Thyroid gland (tissue), 4 donors: ENCODE measurements around the gene RGS9. TPM values are rescaled to one million over a fixed set of nuclear protein-coding genes. Genes with fewer than 3 reads are reported as not detected.

Source experiments
- DNase-seq, 2 donors: peaks; one replicate each; pipeline ENCODE4 v3.0.0-alpha.2; 2019
- H3K27ac ChIP-seq, 3 donors: fragments of 200-600 bp; sonication (generic); 1 replicate in 2 of 3; 2 replicates in 1 of 3; pipeline ENCODE4 v1.5.1; 2016 to 2019; ENCODE audit warnings: mild to moderate bottlenecking in 1 of 3, moderate library complexity in 1 of 3
- H3K27me3 ChIP-seq: fragments of 200-600 bp; sonication (generic); one replicate; pipeline ENCODE4 v1.5.1; 2019
- H3K36me3 ChIP-seq, 2 donors: fragments of 200-600 bp; sonication (generic); one replicate each; pipeline ENCODE4 v1.5.1; 2016 to 2019
- H3K4me1 ChIP-seq, 2 donors: fragments of 200-600 bp; sonication (generic); one replicate each; pipeline ENCODE4 v1.5.1; 2017 to 2019
- H3K4me3 ChIP-seq, 3 donors: fragments of 200-600 bp; sonication (generic); replicated peaks in 1 of 3; 1 replicate in 2 of 3; 2 replicates in 1 of 3; pipeline ENCODE4 v1.5.1; 2016; ENCODE audit warnings: mild to moderate bottlenecking in 1 of 3
- H3K9me3 ChIP-seq: fragments of 200-600 bp; sonication (generic); one replicate; pipeline ENCODE4 v1.5.1; 2017
- CTCF ChIP-seq, 6 experiments: fragments of 200-600 bp in 3 of 6; fragments of 450-650 bp in 3 of 6; sonication (generic) in 3 of 6; IDR thresholded peaks; one replicate each; pipeline ENCODE4 v1.5.1; 2016 to 2019; ENCODE audit warnings: antibody characterized with exemption in 6 of 6, mild to moderate bottlenecking in 2 of 6, inconsistent platforms in 1 of 6, moderate library complexity in 1 of 6
- POLR2A ChIP-seq, 2 donors: fragments of 450-650 bp; IDR thresholded peaks; one replicate each; pipeline ENCODE4 v1.6.1; 2017; ENCODE audit warnings: antibody characterized with exemption in 2 of 2, mild to moderate bottlenecking in 2 of 2, moderate library complexity in 1 of 2
- WGBS, 2 donors: methylation state at CpG; one replicate each; pipeline ENCODE4 v1.1.5; 2017; 5-methylcytosine and 5-hydroxymethylcytosine counted together
- intact Hi-C: fragments of 100-400 bp; cut with DNase I; formaldehyde crosslinking; loops from one replicate; pipeline ENCODE4 v1.15.1; 2023
- total RNA-seq, 4 donors: library from RNA; depleted of rRNA; stranded (reverse); fragments of >200 nt; gene quantifications; one replicate each; pipeline ENCODE4 v1.2.3, GENCODE V29; 2016

RGS9 gene
- total RNA-seq, 4 donors from 2014 or later: 6.0 to 15.5 (median 6.7) TPM

GRCh38 chr17:65261682-65262636 lies 124.8 kb downstream of the RGS9 start:
- intact Hi-C loops: no loop called here
- Histone ChIP-seq H3K27ac (no peak overlapping the region), H3K9me3 (no peaks in the 10 kb centered on the region), H3K27me3 (no peaks in the 10 kb centered on the region), H3K4me3 (no peak overlapping the region), H3K4me1 (no peaks in the 10 kb centered on the region), H3K36me3 (no peaks in the 10 kb centered on the region)
- TF ChIP-seq CTCF (IDR thresholded peaks at IDR 0.05): no peak
- TF ChIP-seq POLR2A (IDR thresholded peaks at IDR 0.05): no peak
- WGBS, 2 donors: 63 to 75% methylated on average over 8 of the region's 8 CpGs
- DNase-seq: no peak

- DNase-seq: no peak
- no peak for TF ChIP-seq POLR2A (IDR thresholded peaks at IDR 0.05)
- no peak for TF ChIP-seq CTCF (IDR thresholded peaks at IDR 0.05)
- no peak overlapping the region for H3K4me3 ChIP-seq
- intact Hi-C loops: no loop called here
- H3K4me1 ChIP-seq: no peaks in the 10 kb centered on the region
- no peak overlapping the region for H3K27ac ChIP-seq
- H3K36me3 ChIP-seq: no peaks in the 10 kb centered on the region
- H3K27me3 ChIP-seq: no peaks in the 10 kb centered on the region
- no peaks in the 10 kb centered on the region for H3K9me3 ChIP-seq
These were observed 128.1 kb downstream of the RGS9 start for GRCh38 chr17:65265276-65265675.

GRCh38 chr17:65268832-65269231 lies 131.7 kb downstream of the RGS9 start:
- TF ChIP-seq POLR2A (IDR thresholded peaks at IDR 0.05) (no peak), CTCF (IDR thresholded peaks at IDR 0.05) (no peak)

GRCh38 chr17:65270499-65271253 lies 133.5 kb downstream of the RGS9 start:
- H3K27me3 ChIP-seq: no peaks in the 10 kb centered on the region
- H3K4me3 ChIP-seq: no peak overlapping the region
- DNase-seq: no peak
- H3K4me1 ChIP-seq: no peaks in the 10 kb centered on the region
- WGBS, 2 donors: 55 to 57% methylated on average over 23 of the region's 23 CpGs
- no peak overlapping the region for H3K27ac ChIP-seq
- no peaks in the 10 kb centered on the region for H3K36me3 ChIP-seq
- TF ChIP-seq POLR2A (IDR thresholded peaks at IDR 0.05): no peak
- no peak for TF ChIP-seq CTCF (IDR thresholded peaks at IDR 0.05)
- intact Hi-C loops: no loop called here
- no peaks in the 10 kb centered on the region for H3K9me3 ChIP-seq

More at GRCh38 chr17:65268832-65269231, 131.7 kb downstream of the RGS9 start:
- intact Hi-C loops: no loop called here
- no peak overlapping the region for H3K4me3 ChIP-seq
- 90 to 99% methylated on average over 2 of the region's 2 CpGs for WGBS, 2 donors
- no peaks in the 10 kb centered on the region for H3K36me3 ChIP-seq
- no peaks in the 10 kb centered on the region for H3K9me3 ChIP-seq
- no peaks in the 10 kb centered on the region for H3K4me1 ChIP-seq
- no peak overlapping the region for H3K27ac ChIP-seq
- H3K27me3 ChIP-seq: no peaks in the 10 kb centered on the region
- no peak for DNase-seq

- Histone ChIP-seq H3K4me1 (no peaks in the 10 kb centered on the region), H3K4me3 (no peak overlapping the region), H3K9me3 (no peaks in the 10 kb centered on the region), H3K36me3 (no peaks in the 10 kb centered on the region), H3K27ac (no peak overlapping the region), H3K27me3 (no peaks in the 10 kb centered on the region)
- 63% methylated on average over 4 of the region's 4 CpGs for WGBS, 2 donors
- DNase-seq: no peak
- intact Hi-C loops: no loop called here
- no peak for TF ChIP-seq POLR2A (IDR thresholded peaks at IDR 0.05)
- no peak for TF ChIP-seq CTCF (IDR thresholded peaks at IDR 0.05)
These were observed 134.1 kb downstream of the RGS9 start for GRCh38 chr17:65271296-65271695.
